Upper lobe of left lung (tissue), 6 donors: ENCODE data around the gene SYNGR1. TPM values are rescaled to one million over a fixed set of nuclear protein-coding genes. Genes with fewer than 3 reads are reported as not detected.
"Not testable (repeated sequence)": the region's sequence is repeated elsewhere in the genome, so short reads cannot be mapped to it uniquely, and the experiment has no call there.

Source experiments
- ATAC-seq, 2 donors: fragments of 200-7000 bp; cut with Tn5 transposase; one replicate each; pipeline ENCODE4 v1.9.1; 2022; ENCODE audit warnings: mild to moderate bottlenecking in 2 of 2, moderate library complexity in 2 of 2; ENCODE audit not compliant: low FRiP score in 2 of 2
- DNase-seq, 2 donors: peaks; one replicate each; pipeline ENCODE4 v3.0.0-alpha.2; 2019 to 2020
- H3K27ac ChIP-seq, 4 donors: fragments of 200-600 bp; sonication (generic); one replicate each; pipeline ENCODE4 v1.5.1; 2016 to 2019
- H3K27me3 ChIP-seq, 4 donors: fragments of 200-600 bp; sonication (generic); one replicate each; pipeline ENCODE4 v1.5.1; 2017 to 2019
- H3K36me3 ChIP-seq, 4 donors: fragments of 200-600 bp; sonication (generic); one replicate each; pipeline ENCODE4 v1.5.1; 2016 to 2019
- H3K4me1 ChIP-seq, 4 donors: fragments of 200-600 bp; sonication (generic); one replicate each; pipeline ENCODE4 v1.5.1; 2018 to 2019
- H3K4me3 ChIP-seq, 4 donors: fragments of 200-600 bp; sonication (generic); one replicate each; pipeline ENCODE4 v1.5.1; 2017 to 2019; ENCODE audit warnings: mild to moderate bottlenecking in 2 of 4, moderate library complexity in 1 of 4
- H3K9me3 ChIP-seq, 4 donors: fragments of 200-600 bp; sonication (generic); one replicate each; pipeline ENCODE4 v1.5.1; 2018 to 2019
- CTCF ChIP-seq, 6 experiments: fragments of 450-650 bp in 4 of 6; fragments of 200-600 bp in 2 of 6; sonication (generic) in 2 of 6; IDR thresholded peaks; one replicate each; pipeline ENCODE4 v1.5.1; 2016 to 2019; ENCODE audit warnings: antibody characterized with exemption in 6 of 6
- EP300 ChIP-seq, 4 donors: sonication (generic); formaldehyde crosslinking; IDR thresholded peaks; one replicate each; pipeline ENCODE4 v1.5.1; 2017; ENCODE audit warnings: antibody characterized with exemption in 4 of 4, control low read depth in 2 of 4
- POLR2A ChIP-seq, 4 donors: fragments of 450-650 bp; IDR thresholded peaks; one replicate each; pipeline ENCODE4 v1.5.1; 2016 to 2017; ENCODE audit warnings: antibody characterized with exemption in 4 of 4, mild to moderate bottlenecking in 2 of 4
- POLR2AphosphoS5 ChIP-seq, 2 donors: sonication (generic); formaldehyde crosslinking; IDR thresholded peaks; one replicate each; pipeline ENCODE4 v1.5.1; 2017; ENCODE audit warnings: antibody characterized with exemption in 2 of 2
- WGBS, 2 donors: methylation state at CpG; one replicate each; pipeline ENCODE4 v1.1.5; 2017 to 2018; 5-methylcytosine and 5-hydroxymethylcytosine counted together
- total RNA-seq, 6 donors: library from RNA; depleted of rRNA in 4 of 6; stranded (reverse); fragments of >200 nt in 4 of 6; gene quantifications; one replicate each; pipeline versions ENCODE4 v1.1.0 to v1.2.1, GENCODE V29; 2016 to 2021
- donor health status: DM: no; HTN: no; CAD: no; lungs with moderate emphysema.
- donor health status: DM: no; HTN: yes; CAD: no; lungs with severe emphysema.

The SYNGR1 gene
- total RNA-seq, 6 donors from 2014 or later = 2.0 to 14.6 (median 5.3) TPM

- TF ChIP-seq POLR2A (IDR thresholded peaks at IDR 0.05) = no peak
- TF ChIP-seq CTCF (IDR thresholded peaks at IDR 0.05) = no peak
- no peak for TF ChIP-seq POLR2AphosphoS5 (IDR thresholded peaks at IDR 0.05)
- no peak for TF ChIP-seq EP300 (IDR thresholded peaks at IDR 0.05)
- WGBS, 2 donors = 80 to 84% methylated on average over 7 of the region's 7 CpGs
- no peak overlapping the region for H3K27ac ChIP-seq
- H3K27me3 ChIP-seq = no peaks in the 10 kb centered on the region
- H3K9me3 ChIP-seq = no peaks in the 10 kb centered on the region
- H3K4me3 ChIP-seq = no peak overlapping the region
- H3K4me1 ChIP-seq = peaks cover 12 to 18% (median 14%) of the 10 kb centered on the region in 4 donors
- DNase-seq (no peak), ATAC-seq (no peak)
- no peaks in the 10 kb centered on the region for H3K36me3 ChIP-seq
Observed at GRCh38 chr22:39352306-39352891, 2.6 kb downstream of the SYNGR1 start.

GRCh38 chr22:39353346-39353745 lies 3.6 kb downstream of the SYNGR1 start:
- H3K4me3 ChIP-seq = no peak overlapping the region
- H3K4me1 ChIP-seq = peaks cover 12 to 18% (median 14%) of the 10 kb centered on the region in 4 donors
- TF ChIP-seq POLR2AphosphoS5 (IDR thresholded peaks at IDR 0.05) = no peak
- TF ChIP-seq CTCF (IDR thresholded peaks at IDR 0.05) = no peak
- TF ChIP-seq POLR2A (IDR thresholded peaks at IDR 0.05) = no peak
- TF ChIP-seq EP300 (IDR thresholded peaks at IDR 0.05) = no peak
- WGBS, 2 donors = 87 to 93% methylated on average over 9 of the region's 9 CpGs
- no peak overlapping the region for H3K27ac ChIP-seq
- H3K36me3 ChIP-seq = no peaks in the 10 kb centered on the region
- no peak for ATAC-seq
- peak; percentile 37 to 66 for DNase-seq
- no peaks in the 10 kb centered on the region for H3K9me3 ChIP-seq
- no peaks in the 10 kb centered on the region for H3K27me3 ChIP-seq

GRCh38 chr22:39355080-39355479 lies 5.3 kb downstream of the SYNGR1 start:
- no peaks in the 10 kb centered on the region for H3K9me3 ChIP-seq
- no peak for ATAC-seq
- H3K36me3 ChIP-seq = peaks cover 0 to 3% (median 0%) of the 10 kb centered on the region in 4 donors
- no peak overlapping the region for H3K27ac ChIP-seq
- peaks cover 5 to 10% (median 7%) of the 10 kb centered on the region in 4 donors for H3K4me1 ChIP-seq
- H3K27me3 ChIP-seq = no peaks in the 10 kb centered on the region
- WGBS, 2 donors = 85% methylated on average over 11 to 12 of the region's 12 CpGs
- TF ChIP-seq POLR2AphosphoS5 (IDR thresholded peaks at IDR 0.05) (no peak), POLR2A (IDR thresholded peaks at IDR 0.05) (no peak), CTCF (IDR thresholded peaks at IDR 0.05) (no peak), EP300 (IDR thresholded peaks at IDR 0.05) (no peak)
- no peak overlapping the region for H3K4me3 ChIP-seq
- no peak for DNase-seq

GRCh38 chr22:39355805-39356204 lies 6.0 kb downstream of the SYNGR1 start:
- DNase-seq, H3K27ac ChIP-seq, ATAC-seq, H3K36me3 ChIP-seq, H3K27me3 ChIP-seq, H3K4me3 ChIP-seq, H3K4me1 ChIP-seq, H3K9me3 ChIP-seq: not testable (repeated sequence)
- WGBS, 2 donors = 94 to 97% methylated on average over 12 of the region's 14 CpGs

GRCh38 chr22:39356464-39356863 lies 6.7 kb downstream of the SYNGR1 start:
- TF ChIP-seq POLR2AphosphoS5 (IDR thresholded peaks at IDR 0.05) = no peak
- no peak for TF ChIP-seq CTCF (IDR thresholded peaks at IDR 0.05)
- no peak for TF ChIP-seq POLR2A (IDR thresholded peaks at IDR 0.05)
- TF ChIP-seq EP300 (IDR thresholded peaks at IDR 0.05) = no peak
- no peak for ATAC-seq
- Histone ChIP-seq H3K4me3 (no peak overlapping the region), H3K36me3 (peaks cover 0 to 3% (median 0%) of the 10 kb centered on the region in 4 donors), H3K9me3 (no peaks in the 10 kb centered on the region), H3K27me3 (no peaks in the 10 kb centered on the region), H3K4me1 (no peaks in the 10 kb centered on the region), H3K27ac (no peak overlapping the region)
- DNase-seq = no peak
- 86 to 90% methylated on average over 5 of the region's 5 CpGs for WGBS, 2 donors

- not testable (repeated sequence) for H3K36me3 ChIP-seq, H3K9me3 ChIP-seq, H3K4me1 ChIP-seq, H3K27me3 ChIP-seq, H3K27ac ChIP-seq, H3K4me3 ChIP-seq, ATAC-seq
- WGBS, 2 donors = 96 to 99% methylated on average over 16 to 19 of the region's 53 CpGs
- DNase-seq = peak in 1 of 2 donors; percentile 69
Observed at GRCh38 chr22:39357110-39358108, 7.6 kb downstream of the SYNGR1 start.

DNA sequence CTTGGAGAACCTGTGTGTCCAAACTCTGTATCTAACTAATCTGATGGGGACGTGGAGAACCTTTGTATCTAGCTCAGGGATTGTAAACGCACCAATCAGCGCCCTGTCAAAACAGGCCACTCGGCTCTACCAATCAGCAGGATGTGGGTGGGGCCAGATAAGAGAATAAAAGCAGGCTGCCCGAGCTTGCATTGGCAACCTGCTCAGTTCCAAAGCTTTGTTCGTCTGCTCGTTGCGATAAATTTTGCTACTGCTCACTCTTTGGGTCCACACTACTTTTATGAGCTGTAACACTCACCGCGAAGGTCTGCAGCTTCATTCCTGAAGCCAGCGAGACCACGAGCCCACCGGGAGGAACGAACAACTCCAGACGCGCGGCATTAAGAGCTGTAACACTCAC lies 8.4 kb downstream of the SYNGR1 start:
- not testable (repeated sequence) for H3K4me3 ChIP-seq, H3K27ac ChIP-seq, H3K4me1 ChIP-seq, H3K9me3 ChIP-seq, DNase-seq, H3K27me3 ChIP-seq, H3K36me3 ChIP-seq, ATAC-seq
- 87 to 94% methylated on average over 11 to 14 of the region's 17 CpGs for WGBS, 2 donors
